OCI-LY7 (cell line): ENCODE measurements around the gene MLLT3.

Source experiments
- CTCF ChIP-seq: fragments of 200-600 bp; sonication (generic); conservative IDR thresholded peaks from 2 replicates; pipeline ENCODE4 v1.5.1; 2014; ENCODE audit warnings: mild to moderate bottlenecking, antibody characterized with exemption, low read length, moderate library complexity, mixed read lengths
- EZH2phosphoT487 ChIP-seq: fragments of 200-600 bp; sonication (generic); IDR thresholded peaks from 2 replicates; pipeline ENCODE4 v1.6.1; 2018; ENCODE audit warnings: low read depth, borderline replicate concordance, mild to moderate bottlenecking, mixed run types, antibody characterized with exemption, low read length, moderate library complexity, mixed read lengths

- TF ChIP-seq CTCF = no peak
- TF ChIP-seq EZH2phosphoT487 = no peak
Measured at GRCh38 chr9:20512636-20513035, 109.7 kb downstream of the MLLT3 start.
